Breast epithelium (tissue), 3 donors: ENCODE data around the gene MACROH2A2.

Source experiments
- CTCF ChIP-seq, 3 donors: fragments of 450-650 bp; IDR thresholded peaks; one replicate each; pipeline ENCODE4 v1.5.1; 2016 to 2017; ENCODE audit warnings: antibody characterized with exemption in 3 of 3, mild to moderate bottlenecking in 3 of 3, moderate library complexity in 3 of 3
- POLR2A ChIP-seq: fragments of 450-650 bp; IDR thresholded peaks from one replicate; pipeline ENCODE4 v1.6.1; 2016; ENCODE audit warnings: antibody characterized with exemption, mild to moderate bottlenecking, moderate library complexity

DNA sequence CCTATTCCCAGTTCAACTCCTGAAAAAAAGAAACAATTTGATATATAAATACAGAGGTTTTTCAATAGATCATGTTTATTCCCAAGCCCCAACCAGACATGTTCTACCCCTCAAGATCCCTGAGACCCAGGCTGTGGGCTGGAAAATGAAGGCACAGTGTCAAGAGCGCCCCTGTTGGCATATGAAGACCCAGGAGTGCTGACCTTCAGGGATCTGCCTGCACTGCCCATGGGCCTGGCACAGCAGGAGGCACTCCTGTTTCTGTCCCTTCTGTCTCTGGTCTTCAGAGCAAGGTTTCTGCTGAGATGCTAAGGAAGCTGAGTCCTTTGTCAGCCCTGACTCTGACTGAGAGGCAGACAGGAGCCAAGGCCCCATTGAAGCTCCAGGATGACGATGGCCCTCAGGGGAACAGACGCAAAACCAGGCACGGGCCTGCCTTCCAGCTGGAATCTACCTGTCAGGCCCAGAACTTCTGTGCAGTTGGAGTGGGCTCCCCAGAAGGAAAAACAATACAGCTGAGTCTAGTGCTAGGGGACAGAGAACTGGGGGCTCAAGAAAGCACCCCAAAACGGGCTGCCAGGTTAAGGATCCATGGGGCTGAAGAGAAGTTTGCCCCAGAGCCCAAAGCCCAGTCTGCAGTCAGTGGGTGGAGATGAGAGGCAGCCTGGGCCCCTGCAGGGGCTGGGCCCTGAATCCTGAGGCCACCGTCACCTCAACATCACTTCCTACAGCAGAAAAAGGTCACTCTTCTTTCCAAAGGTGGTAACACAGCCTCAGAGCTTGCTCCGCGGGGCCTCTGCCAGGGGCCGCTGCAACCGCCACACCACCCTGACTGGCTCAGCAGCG lies 86.7 kb downstream of the MACROH2A2 start:
- no peak for TF ChIP-seq CTCF (IDR thresholded peaks at IDR 0.05)
- no peak for TF ChIP-seq POLR2A
